Measurements from ENCODE around the gene KAZN.

DNA sequence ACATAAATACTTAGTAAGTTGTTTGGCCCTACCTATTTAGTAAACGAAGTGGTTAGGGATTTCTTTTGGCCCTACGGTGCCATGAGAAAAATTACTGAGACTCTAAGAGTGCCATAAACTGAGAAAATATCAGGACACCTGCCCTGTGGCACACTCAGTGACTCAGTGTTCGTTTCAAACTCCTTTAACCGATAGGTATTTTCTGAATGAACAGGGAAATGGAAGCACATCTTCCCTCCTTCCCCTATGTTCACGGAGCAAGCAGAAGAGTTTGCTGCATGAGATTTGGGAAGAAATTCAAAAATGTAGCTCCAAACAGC is 134.2 kb downstream of the KAZN start:
- TF ChIP-seq RARB (CRISPR knock-in tag; IDR thresholded peaks at IDR 0.05) (no peak), ZNF565 (CRISPR knock-in tag; conservative IDR thresholded peaks at IDR 0.05; ENCODE audit: low read depth) (no peak), TCF4 (CRISPR knock-in tag; IDR thresholded peaks at IDR 0.05; ENCODE audit: borderline replicate concordance) (no peak), ZFP30 (CRISPR knock-in tag; IDR thresholded peaks at IDR 0.05) (no peak)
- TF ChIP-seq, protein P1, sequence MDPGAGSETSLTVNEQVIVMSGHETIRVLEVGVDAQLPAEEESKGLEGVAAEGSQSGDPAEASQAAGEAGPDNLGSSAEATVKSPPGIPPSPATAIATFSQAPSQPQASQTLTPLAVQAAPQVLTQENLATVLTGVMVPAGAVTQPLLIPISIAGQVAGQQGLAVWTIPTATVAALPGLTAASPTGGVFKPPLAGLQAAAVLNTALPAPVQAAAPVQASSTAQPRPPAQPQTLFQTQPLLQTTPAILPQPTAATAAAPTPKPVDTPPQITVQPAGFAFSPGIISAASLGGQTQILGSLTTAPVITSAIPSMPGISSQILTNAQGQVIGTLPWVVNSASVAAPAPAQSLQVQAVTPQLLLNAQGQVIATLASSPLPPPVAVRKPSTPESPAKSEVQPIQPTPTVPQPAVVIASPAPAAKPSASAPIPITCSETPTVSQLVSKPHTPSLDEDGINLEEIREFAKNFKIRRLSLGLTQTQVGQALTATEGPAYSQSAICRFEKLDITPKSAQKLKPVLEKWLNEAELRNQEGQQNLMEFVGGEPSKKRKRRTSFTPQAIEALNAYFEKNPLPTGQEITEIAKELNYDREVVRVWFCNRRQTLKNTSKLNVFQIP (CRISPR knock-in tag; IDR thresholded peaks at IDR 0.05; ENCODE audit: borderline replicate concordance, low read depth), result no peak
- TF ChIP-seq, protein P2, sequence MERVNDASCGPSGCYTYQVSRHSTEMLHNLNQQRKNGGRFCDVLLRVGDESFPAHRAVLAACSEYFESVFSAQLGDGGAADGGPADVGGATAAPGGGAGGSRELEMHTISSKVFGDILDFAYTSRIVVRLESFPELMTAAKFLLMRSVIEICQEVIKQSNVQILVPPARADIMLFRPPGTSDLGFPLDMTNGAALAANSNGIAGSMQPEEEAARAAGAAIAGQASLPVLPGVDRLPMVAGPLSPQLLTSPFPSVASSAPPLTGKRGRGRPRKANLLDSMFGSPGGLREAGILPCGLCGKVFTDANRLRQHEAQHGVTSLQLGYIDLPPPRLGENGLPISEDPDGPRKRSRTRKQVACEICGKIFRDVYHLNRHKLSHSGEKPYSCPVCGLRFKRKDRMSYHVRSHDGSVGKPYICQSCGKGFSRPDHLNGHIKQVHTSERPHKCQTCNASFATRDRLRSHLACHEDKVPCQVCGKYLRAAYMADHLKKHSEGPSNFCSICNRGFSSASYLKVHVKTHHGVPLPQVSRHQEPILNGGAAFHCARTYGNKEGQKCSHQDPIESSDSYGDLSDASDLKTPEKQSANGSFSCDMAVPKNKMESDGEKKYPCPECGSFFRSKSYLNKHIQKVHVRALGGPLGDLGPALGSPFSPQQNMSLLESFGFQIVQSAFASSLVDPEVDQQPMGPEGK (CRISPR knock-in tag; IDR thresholded peaks at IDR 0.05; ENCODE audit: borderline replicate concordance), result no peak
- TF ChIP-seq, protein P3, sequence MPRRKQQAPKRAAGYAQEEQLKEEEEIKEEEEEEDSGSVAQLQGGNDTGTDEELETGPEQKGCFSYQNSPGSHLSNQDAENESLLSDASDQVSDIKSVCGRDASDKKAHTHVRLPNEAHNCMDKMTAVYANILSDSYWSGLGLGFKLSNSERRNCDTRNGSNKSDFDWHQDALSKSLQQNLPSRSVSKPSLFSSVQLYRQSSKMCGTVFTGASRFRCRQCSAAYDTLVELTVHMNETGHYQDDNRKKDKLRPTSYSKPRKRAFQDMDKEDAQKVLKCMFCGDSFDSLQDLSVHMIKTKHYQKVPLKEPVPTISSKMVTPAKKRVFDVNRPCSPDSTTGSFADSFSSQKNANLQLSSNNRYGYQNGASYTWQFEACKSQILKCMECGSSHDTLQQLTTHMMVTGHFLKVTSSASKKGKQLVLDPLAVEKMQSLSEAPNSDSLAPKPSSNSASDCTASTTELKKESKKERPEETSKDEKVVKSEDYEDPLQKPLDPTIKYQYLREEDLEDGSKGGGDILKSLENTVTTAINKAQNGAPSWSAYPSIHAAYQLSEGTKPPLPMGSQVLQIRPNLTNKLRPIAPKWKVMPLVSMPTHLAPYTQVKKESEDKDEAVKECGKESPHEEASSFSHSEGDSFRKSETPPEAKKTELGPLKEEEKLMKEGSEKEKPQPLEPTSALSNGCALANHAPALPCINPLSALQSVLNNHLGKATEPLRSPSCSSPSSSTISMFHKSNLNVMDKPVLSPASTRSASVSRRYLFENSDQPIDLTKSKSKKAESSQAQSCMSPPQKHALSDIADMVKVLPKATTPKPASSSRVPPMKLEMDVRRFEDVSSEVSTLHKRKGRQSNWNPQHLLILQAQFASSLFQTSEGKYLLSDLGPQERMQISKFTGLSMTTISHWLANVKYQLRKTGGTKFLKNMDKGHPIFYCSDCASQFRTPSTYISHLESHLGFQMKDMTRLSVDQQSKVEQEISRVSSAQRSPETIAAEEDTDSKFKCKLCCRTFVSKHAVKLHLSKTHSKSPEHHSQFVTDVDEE (CRISPR knock-in tag; IDR thresholded peaks at IDR 0.05), result no peak
- TF ChIP-seq, protein P4, sequence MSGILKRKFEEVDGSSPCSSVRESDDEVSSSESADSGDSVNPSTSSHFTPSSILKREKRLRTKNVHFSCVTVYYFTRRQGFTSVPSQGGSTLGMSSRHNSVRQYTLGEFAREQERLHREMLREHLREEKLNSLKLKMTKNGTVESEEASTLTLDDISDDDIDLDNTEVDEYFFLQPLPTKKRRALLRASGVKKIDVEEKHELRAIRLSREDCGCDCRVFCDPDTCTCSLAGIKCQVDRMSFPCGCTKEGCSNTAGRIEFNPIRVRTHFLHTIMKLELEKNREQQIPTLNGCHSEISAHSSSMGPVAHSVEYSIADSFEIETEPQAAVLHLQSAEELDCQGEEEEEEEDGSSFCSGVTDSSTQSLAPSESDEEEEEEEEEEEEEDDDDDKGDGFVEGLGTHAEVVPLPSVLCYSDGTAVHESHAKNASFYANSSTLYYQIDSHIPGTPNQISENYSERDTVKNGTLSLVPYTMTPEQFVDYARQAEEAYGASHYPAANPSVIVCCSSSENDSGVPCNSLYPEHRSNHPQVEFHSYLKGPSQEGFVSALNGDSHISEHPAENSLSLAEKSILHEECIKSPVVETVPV (CRISPR knock-in tag; IDR thresholded peaks at IDR 0.05), result no peak
